ENCODE measurements around the gene KSR1. TPM values are rescaled to one million over a fixed set of nuclear protein-coding genes. Genes with fewer than 3 reads are reported as not detected.

The KSR1 gene
- total RNA-seq, 1 experiment from 2014 or later, result 21.7 TPM

DNA sequence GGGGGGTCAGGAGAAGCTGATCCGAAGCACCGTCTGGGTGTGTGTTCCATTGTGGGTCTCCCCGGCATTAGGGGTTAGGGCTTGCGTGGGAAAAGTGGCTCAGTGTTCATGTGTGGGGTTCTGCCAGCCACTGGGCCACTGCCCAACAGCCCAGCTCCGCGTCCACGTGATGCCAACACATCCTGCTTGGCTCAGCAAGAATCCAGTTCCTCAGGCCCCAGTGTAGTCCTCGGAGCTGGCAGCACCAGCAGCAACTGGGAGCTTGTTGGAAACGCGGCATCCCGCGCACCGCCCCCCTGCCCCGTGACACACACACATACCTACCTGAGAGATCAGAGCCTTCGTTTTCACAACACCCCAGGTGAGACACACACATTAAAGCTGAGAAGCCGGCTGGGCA, 193.7 kb downstream of the KSR1 start:
- Histone ChIP-seq H3K27me3 (ENCODE audit: control insufficient read depth, insufficient read depth, low read length) (no peaks in the 10 kb centered on the region), H3K9me3 (ENCODE audit: control insufficient read depth, insufficient read depth, low read depth, low read length) (no peaks in the 10 kb centered on the region), H3K36me3 (ENCODE audit: control insufficient read depth, insufficient read depth, low read length) (no peaks in the 10 kb centered on the region), H3K27ac (ENCODE audit: low read length) (no peak overlapping the region), H3K4me1 (ENCODE audit: control insufficient read depth, insufficient read depth, low read length) (no peaks in the 10 kb centered on the region), H3K4me3 (ENCODE audit: low read depth in 2 of 2, low read length in 2 of 2) (no peak overlapping the region)
- CTCF ChIA-PET, result interaction anchor here (1.2 kb wide), 1 partner anchor 48 kb away, joined by 3 read pairs; no protein-coding TSS in a partner anchor
- in situ Hi-C loops (cut with HindIII; ENCODE audit: low pct_unique_long_range_greater_than_20kb, low sequenced_read_pairs), result no loop called here
- ATAC-seq, result no peak
- intact Hi-C loops (cut with micrococcal nuclease; ENCODE audit: unreplicated experiment), result loop anchor here (10.0 kb wide), 1 partner anchor 235 kb away; no protein-coding TSS in a partner anchor
- POLR2A ChIA-PET, result no interaction called here
- DNase-seq (ENCODE audit: low read depth, low spot score), result no peak
- BruUV-seq (replicated peaks), result no TSS peak
- TF ChIP-seq, protein P1, sequence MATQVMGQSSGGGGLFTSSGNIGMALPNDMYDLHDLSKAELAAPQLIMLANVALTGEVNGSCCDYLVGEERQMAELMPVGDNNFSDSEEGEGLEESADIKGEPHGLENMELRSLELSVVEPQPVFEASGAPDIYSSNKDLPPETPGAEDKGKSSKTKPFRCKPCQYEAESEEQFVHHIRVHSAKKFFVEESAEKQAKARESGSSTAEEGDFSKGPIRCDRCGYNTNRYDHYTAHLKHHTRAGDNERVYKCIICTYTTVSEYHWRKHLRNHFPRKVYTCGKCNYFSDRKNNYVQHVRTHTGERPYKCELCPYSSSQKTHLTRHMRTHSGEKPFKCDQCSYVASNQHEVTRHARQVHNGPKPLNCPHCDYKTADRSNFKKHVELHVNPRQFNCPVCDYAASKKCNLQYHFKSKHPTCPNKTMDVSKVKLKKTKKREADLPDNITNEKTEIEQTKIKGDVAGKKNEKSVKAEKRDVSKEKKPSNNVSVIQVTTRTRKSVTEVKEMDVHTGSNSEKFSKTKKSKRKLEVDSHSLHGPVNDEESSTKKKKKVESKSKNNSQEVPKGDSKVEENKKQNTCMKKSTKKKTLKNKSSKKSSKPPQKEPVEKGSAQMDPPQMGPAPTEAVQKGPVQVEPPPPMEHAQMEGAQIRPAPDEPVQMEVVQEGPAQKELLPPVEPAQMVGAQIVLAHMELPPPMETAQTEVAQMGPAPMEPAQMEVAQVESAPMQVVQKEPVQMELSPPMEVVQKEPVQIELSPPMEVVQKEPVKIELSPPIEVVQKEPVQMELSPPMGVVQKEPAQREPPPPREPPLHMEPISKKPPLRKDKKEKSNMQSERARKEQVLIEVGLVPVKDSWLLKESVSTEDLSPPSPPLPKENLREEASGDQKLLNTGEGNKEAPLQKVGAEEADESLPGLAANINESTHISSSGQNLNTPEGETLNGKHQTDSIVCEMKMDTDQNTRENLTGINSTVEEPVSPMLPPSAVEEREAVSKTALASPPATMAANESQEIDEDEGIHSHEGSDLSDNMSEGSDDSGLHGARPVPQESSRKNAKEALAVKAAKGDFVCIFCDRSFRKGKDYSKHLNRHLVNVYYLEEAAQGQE (IDR thresholded peaks at IDR 0.05; ENCODE audit: insufficient read depth in 1 of 2, low read depth in 2 of 2, low read length in 1 of 2), result no peak

GRCh38 chr17:27650836-27651235, 194.6 kb downstream of the KSR1 start:
- TF ChIP-seq POLR2AphosphoS5 (IDR thresholded peaks at IDR 0.05; ENCODE audit: low read depth, low read length), result no peak
- no peak for TF ChIP-seq CTCF (IDR thresholded peaks at IDR 0.05)
- TF ChIP-seq TCF7L2 (IDR thresholded peaks at IDR 0.05; ENCODE audit: low read depth, low read length), result no peak
- TF ChIP-seq, protein P1 (IDR thresholded peaks at IDR 0.05; ENCODE audit: insufficient read depth in 1 of 2, low read depth in 2 of 2, low read length in 1 of 2), result no peak
- TF ChIP-seq SIN3A (IDR thresholded peaks at IDR 0.05; ENCODE audit: borderline replicate concordance, insufficient read depth, low read depth, low read length), result no peak
- CTCF ChIA-PET, result interaction anchor here (0.6 to 2.3 kb wide), 6 partner anchors 41 to 183 kb away, joined by 3 to 9 read pairs (median 3); no protein-coding TSS in a partner anchor
- no peak overlapping the region for H3K27ac ChIP-seq (ENCODE audit: low read length)
- H3K4me3 ChIP-seq (ENCODE audit: low read depth in 2 of 2, low read length in 2 of 2), result no peak overlapping the region
- intact Hi-C loops (cut with micrococcal nuclease; ENCODE audit: unreplicated experiment) (loop anchor here (10.0 kb wide), 1 partner anchor 234 kb away; no protein-coding TSS in a partner anchor), in situ Hi-C loops (cut with HindIII; ENCODE audit: low pct_unique_long_range_greater_than_20kb, low sequenced_read_pairs) (no loop called here)
- POLR2A ChIA-PET, result no interaction called here
- no peaks in the 10 kb centered on the region for H3K4me1 ChIP-seq (ENCODE audit: control insufficient read depth, insufficient read depth, low read length)
- H3K27me3 ChIP-seq (ENCODE audit: control insufficient read depth, insufficient read depth, low read length), result no peaks in the 10 kb centered on the region
- ATAC-seq (no peak), DNase-seq (ENCODE audit: low read depth, low spot score) (no peak)
- BruUV-seq (replicated peaks), result no TSS peak
- H3K36me3 ChIP-seq (ENCODE audit: control insufficient read depth, insufficient read depth, low read length), result no peaks in the 10 kb centered on the region
- no peaks in the 10 kb centered on the region for H3K9me3 ChIP-seq (ENCODE audit: control insufficient read depth, insufficient read depth, low read depth, low read length)

Measured in Panc1 (cell line).